Stimulated activated CD8-positive, alpha-beta memory T cell treated with anti-CD3 and anti-CD28 coated beads, Interleukin-15, amount 100 ng/mL, for 24 hours (primary cell): ENCODE measurements around the gene PTPN2.

Experiments used
- DNase-seq: peaks from one replicate; pipeline ENCODE4 v3.0.0-alpha.2; 2020; ENCODE audit warnings: low read depth

PTPN2 gene

DNA sequence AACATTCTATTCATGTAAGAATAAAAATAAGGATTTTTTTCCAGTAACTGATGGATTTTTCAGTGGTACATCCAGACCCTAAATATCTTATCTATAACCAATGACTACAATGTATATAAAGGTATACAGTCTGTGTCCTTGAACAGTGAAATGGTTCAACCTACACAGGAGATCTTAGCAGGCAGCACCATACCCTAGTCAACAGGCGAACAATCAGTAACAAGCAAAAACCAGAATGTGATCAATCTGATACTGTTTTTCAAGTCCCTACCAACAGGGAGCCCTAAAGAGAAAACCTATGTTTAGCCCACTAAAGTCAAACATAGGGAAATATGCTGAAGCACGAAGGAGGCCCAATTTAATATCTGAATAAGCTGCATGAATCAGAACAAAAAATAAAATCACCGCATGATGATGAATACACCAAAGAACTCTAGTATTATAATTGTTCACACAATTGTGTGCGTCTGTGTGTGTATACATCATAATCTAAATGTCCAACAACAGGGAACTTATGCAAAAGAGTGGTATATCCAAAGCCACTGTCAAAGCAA is 26.0 kb downstream of the PTPN2 start:
- DNase-seq: no peak

DNA sequence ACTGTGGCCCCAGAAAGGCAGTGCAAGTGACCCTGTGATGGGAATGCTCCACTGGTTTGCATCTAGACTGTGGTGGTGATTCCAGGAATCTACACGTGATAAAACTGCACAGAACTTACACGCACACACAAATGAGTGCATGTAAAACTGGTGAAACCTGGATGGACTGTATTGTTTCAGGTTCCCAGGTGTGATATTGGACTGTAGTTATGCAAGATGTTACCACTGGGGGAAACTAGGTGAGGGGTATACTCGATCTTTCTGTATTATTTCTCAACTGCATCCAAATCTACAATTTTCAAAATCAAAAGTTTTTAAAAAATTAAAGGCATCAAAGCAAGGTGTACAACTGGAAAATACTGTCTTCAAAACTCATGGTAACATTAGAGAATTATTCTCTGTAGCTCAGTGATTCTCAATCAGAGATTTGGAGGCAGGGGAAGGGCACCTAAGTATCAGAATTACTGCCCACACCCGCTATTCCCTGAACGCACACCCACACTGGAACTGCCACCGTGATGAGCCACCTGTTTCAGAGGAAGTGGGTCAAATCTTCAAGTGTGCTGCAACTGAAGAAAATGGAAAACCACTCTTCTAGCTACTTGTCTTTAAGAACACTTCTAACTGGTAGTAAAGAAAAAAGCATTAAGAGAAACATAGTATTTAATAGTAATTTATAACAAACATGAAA is 26.7 kb downstream of the PTPN2 start:
- DNase-seq: no peak

DNA sequence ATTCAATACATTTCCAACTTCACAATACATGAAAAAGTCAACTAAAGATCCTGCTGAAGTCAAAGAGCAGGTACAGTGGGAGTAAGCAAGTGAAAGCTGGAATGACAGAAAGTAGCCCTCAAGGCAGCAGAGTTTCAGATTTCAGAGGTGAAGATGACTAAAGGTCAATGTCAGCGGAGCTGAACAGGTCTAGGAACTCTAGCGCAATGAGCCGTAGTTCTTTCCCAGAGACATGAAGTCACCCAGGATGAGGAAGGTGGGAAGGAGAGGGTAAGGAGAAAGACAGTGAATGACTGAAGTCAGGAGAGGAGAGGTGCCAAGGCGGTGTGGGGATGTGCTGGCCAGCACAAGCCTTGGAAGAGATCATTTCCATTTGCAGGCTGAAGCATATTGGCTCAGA is 28.1 kb downstream of the PTPN2 start:
- DNase-seq: no peak

DNA sequence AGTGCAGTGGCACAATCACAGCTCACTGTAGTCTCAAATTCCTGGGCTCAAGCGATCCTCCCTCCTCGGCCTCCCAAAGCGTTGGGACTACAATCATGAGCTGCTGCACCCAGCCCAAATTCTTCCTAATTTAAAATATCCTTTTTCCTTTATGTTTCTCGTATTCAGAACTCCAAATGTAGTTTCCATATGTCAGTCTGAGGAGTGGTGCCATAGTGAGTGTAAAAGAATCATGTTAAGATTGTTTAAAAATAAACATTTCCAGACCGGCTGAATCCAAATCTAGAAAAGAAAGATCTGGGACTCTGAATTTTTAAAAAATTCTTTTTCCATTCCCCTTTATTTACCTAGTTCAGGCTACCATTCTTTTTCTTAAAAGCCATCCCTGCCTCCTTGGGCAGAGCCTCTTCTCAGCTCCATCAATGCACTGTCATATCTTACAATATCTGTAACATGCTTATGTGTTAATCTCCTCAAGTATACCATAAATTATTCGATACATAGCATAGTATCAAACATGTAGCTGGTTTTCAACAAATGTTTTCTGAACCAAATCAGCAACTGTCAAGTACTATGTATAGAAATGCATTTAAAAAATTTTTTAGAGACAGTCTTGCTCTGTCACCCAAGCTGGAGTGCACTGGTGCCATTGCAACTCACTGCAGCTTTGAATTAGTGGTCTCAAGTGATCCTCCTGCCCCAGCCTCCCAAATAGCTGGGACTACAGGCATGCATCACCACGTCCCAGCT is 31.3 kb downstream of the PTPN2 start:
- no peak for DNase-seq

DNA sequence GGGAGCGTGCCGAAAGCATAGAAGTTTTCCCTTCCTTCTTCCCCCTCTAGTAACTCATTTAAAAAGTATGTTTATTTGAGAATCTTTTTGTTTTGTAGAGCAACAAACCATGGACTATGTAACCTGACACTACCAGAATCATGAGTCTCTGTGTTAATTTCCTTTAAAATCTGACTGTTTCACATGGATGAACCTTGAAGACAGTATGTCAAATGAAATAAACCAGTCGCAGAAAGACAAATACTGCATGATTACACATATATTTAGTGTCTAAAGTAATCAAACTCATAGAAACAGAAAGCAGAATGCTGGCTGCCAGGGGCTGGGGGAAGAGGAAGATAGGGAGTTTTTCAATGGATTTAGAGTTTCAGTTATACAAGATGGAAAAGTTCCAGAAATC is 32.3 kb downstream of the PTPN2 start:
- no peak for DNase-seq

DNA sequence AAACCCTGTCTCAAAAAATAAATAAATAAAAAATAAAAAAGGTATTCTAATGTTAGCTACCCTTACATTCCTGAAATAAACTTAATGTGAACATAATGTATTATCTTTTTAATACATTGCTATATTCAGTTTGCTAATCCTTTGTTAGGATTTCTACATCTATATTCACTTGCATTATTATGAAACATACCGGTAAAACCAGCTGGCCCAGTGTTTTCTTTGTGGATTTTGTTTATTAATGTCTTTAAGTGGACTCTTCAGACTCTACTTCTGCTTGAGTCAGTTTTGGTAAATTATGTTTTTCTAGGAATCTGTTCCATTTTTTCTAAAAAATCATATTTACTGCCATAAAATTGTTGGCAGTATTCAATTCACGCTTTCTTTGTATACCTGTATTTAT is 34.5 kb downstream of the PTPN2 start:
- no peak for DNase-seq

DNA sequence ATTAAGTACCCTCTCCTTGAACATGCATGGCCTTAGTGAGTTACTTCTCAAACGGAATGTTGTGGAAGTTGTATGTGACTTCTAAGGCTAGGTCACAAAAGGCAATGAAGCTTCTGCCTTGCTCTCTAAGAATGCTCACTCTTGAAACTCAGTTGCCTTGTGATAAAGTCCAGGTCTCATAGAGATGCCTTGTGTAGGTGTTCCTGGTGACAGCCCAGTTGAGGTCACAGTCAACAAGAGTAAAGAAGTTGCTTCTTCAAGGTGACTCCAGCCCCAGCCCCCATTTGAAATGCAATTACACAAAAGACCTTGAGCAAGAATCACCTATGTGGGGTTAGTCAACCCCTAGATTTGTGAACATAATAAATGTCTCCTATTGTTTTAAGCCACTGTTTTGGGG is 35.6 kb downstream of the PTPN2 start:
- DNase-seq: no peak

DNA sequence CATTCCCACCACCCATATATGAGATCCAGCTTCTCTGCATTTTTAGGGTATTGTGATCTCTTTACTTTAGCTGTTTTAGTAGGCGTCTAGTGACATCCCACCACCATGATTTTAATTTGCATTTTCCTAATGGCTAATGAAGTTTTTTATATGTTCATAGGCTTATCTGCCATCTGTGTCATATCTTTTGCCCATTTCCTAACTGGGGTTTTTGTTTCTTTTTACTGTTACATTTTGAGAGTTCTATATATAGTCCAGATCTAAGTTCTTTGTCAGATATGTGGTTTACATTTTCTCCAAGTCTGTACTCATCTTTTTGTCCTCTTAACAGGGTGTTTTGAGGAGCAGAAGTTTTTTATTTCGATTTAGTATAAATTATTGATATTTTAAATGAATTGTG is 39.6 kb downstream of the PTPN2 start:
- no peak for DNase-seq

DNA sequence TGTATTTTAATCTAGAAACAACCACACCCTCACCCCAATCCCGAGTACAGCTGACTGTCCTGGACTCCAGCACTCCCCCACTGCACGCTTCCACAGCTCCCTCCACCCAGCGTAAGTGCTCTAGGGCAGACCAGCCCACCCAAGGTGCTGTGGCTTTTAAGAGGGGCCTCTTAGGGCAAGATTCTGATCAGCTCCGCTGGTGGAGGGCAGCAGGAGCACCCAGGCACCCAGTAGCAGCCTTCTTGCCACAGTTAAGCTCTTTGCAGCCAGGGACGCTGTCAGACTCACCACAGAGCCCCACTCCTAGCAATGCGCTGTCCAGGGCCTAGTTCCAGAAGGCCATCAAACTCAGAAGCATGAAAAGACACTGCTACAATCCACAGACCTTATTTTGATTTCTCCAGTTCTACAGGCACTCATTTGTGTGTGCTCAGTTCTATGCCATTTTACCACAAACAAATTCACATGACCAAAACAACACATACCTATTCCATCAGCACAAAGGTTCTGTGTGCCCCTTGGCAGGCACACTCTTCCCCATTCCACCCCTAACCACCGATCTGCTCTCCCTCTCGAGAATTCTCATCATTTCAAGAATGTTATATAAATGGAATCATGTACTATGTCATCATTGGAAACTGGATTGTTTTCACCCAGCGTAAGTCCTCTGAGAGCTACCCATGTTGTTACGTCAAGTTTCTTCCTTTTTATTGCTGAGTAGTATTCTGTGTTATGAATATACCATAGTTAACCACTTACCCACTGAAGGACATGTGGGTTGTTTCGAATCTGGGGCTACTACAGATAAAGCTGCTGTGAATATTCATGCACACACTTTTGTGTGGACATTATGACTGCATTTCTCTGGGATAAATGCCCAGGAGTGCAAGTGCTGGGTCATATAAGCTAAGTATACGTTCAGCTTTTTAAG is 40.4 kb downstream of the PTPN2 start:
- no peak for DNase-seq

DNA sequence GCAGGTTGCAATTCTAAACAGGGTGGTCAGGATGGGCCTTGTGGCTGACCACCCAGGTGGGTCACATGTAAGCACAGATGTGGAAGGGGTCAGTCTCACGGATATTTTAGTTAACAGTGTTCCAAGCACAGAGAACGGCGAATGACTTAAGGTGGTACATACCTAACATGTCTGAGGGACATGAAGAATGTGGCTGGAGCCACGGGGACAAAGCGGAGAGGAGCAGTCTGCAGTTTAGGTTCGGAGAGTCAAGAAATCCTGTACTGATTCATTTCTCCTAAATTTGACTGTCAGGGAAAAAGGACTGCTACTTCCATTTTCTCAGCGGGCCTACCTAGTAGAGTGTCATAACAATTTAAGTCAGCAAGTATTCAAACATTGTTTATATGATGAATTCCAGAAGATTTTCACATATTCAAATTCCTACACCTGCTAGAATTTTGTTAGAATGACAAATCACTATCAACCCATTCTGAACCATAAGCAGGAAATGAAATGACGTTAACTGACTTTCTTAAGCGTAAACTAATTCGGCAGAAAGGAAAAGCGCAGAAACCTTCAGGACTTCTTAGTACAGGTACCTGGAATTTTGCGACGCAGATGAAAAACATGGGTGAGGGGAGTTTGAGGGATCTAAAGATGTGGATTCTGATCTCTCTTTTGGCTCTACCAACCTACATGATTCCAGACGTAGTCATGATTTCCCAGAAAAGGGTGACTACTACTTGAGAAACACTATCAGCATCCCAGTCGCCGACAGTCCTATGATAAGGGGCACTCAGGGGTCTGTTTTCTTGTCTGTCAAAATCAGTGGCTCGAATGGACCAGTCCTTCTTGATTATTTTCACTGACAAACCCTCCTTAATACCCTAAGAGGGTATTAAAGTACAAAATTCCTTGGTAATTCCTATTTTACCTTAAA is 41.3 kb downstream of the PTPN2 start:
- DNase-seq: no peak

DNA sequence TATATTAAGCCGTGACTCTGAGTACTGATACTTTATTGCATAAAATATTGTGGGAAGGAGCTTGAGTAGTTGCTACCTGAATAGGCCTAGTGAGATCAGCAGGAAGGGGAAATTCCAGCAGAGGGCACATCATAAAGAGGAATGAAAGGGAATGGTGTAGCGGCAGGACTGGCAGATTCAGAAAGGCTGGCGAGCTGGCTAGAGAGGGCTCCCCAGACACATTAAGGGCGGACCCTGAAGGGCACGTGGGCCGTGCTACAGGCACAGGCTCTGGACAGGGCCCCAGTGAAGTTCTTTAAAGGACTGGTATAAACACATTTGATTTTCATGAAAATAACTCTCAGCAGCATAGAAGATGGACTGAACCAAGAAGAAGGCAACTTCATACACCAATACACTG is 43.0 kb downstream of the PTPN2 start:
- no peak for DNase-seq

DNA sequence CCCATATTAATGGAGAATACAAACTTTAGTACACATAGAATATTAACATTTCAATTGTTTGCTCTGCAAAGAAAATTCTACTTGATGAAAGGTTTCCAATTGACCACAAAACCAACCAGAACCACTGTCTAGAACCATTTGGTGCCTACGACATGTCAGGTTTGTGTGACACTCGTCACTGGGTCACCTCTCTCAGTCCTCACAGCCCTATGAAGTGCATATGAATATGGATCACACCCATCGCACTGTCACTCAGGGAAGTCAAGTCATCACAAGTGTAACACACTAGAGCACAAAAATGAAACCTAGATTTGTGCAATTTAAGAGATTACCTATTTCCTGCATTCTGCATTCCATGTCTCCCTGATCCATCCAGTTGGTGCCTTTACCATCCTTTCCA is 43.7 kb downstream of the PTPN2 start:
- no peak for DNase-seq

DNA sequence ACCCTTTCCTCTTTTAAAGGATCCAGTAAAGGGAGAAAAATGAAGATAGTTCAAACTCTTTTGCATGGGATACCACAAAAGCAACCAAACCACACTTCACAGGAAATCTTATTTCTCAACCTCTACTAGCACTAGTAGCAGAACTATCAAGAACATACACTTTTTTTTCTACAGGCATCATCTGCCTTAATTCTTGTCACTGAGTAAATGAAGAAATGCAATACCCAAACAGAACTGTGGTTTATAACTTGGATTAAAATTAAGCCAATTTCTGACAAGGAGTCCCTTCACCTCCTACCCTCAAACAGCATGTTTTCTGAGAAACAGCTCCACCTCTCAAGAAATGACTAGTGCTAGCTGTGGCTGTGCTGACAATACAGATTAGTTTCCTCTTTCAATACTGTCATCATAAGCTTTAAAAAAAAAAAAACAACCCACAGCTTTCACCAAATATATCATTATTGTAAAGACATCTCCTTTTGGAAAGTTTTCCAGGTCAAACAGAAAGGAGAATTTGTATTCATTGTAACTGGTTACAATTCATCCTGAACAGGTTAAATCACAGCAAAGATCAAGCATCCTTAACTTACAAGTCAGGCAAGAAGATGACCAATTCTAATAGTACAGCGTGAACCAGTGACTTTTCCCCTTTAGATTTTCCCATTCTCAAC is 44.4 kb downstream of the PTPN2 start:
- no peak for DNase-seq

DNA sequence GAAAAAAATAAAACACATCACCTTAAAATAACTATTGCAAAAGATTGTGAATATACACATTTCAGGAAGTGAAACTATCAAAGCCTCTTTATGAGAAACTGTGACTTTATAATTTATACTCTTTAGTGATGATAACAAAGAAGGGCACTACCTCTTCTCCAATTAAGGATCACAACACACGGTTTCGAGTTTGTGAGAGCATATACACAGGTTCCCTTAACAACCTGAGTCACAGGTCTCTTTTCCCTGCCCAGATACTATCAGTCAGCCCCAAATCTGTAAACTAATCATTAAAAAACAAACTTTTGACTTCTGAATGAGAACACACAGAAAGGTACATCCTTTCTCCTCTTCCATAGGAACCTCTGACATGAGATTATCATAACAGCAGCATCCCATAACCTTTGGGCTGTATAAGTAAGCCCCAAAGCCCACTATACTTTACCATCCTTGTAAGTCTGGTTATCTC is 44.9 kb downstream of the PTPN2 start:
- no peak for DNase-seq

DNA sequence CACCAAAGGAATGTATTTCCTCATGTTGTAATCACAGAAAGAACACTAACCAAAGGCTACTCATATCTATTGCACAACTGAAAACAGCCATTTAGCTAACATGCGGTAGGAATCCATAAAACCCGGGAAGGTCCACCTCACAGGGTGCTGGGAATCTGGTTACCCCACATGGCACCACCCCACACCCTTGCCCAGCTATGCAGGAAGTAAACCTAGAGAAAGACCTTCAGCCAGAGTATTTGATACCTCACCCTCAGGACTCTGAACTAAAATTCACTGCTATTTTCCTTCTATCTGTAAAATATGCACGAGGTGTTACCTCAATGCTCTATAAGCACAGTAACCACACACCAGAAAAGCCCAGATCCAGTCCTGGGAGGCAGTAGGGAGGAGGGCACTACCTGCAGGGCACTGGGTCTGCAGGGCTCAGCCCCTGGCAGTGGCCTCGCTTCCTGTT is 45.8 kb downstream of the PTPN2 start:
- DNase-seq: no peak

DNA sequence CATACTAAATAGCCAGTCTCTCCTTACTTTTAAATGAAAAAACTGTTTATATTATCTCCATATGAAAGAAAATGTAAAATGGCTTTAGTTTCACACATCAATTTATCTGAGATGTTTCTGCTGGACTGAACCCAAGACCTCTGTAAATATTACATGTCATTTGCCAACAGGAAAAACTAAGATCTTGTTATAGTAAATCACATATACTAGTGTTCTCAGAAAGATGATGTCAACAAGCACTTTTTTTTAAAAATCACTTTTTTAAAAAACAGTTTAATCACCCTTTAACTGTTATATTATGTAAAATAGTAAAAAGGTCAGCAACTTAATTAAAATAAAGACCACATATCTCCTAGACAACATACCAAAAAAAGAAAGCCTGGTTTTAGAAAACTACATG is 46.3 kb downstream of the PTPN2 start:
- no peak for DNase-seq

DNA sequence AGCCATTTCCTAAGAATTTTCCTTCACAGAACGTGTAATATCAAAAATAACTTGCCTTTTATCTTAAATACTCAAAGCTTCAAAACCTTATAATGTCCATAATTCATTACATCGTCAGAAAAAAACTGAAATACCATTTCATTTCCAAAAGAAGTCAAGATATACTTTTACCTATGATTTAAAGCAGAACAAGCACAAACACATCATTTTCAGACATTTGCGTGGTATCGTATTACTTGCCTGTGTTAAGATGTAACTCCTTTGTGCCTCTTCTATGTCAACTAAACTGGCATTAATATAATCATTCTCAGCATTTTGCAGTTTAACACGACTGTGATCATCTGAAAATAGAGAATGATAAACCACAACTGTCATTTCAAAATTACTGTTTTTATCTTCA is 47.5 kb downstream of the PTPN2 start:
- no peak for DNase-seq

DNA sequence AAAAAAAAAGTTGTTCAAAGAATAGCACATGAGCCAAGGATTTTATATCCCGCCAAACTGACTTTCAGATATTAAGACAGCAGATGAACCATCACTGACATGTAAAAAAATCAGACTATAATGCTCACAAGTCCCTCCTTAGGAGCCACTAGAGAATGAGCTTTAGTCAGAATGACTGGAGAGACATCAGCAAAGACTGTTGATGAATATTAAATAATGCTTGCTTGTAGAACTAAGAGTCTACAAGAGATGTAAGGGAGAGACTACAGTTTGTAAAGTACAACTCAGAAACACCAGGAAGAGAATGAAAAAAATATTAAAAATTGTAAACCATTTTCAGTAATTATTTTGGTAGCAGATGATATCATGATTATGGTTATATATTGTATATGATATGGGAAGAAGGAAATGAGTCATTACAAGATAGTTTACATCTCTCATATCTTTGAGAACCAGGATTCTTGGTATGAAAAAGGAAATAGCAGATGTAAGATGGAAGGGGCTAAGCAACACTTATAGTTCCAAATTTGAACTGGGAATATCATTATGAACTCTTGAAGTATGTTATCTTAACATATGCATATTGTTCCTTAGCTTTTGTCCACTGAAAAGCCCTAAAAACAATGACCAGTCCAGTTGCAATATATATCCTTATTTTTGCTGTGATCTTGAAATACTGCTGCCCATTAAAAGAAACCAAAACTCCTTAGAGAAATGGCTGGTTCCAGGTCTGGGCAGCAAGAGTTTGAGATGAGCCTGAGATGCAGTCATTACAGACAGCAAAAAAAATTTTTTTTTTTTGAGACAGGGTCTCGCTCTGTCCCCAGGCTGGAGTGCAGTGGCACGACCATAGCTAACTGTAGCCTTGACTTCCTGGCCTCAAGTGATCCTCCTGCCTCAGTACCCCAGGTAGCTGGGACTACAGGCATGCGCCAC is 55.7 kb downstream of the PTPN2 start:
- DNase-seq: no peak

DNA sequence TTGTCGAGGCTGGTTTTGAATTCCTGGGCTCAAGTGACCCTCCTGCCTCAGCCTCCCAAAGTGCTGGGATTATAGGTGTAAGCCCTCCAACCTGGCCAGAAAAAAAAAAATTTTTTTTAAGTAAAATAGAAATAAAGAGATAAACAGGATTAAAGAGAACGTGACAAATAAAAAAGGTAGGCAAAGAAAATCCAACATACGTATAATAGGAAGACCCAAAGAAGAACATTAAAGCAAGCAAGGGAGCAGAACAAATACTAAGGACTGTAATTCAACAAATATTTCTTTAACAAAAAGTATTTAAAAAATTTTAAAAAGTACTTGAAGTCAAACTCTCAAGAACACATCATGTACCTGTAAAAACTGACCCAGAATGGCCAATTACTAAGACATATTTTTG is 56.4 kb downstream of the PTPN2 start:
- DNase-seq: no peak

DNA sequence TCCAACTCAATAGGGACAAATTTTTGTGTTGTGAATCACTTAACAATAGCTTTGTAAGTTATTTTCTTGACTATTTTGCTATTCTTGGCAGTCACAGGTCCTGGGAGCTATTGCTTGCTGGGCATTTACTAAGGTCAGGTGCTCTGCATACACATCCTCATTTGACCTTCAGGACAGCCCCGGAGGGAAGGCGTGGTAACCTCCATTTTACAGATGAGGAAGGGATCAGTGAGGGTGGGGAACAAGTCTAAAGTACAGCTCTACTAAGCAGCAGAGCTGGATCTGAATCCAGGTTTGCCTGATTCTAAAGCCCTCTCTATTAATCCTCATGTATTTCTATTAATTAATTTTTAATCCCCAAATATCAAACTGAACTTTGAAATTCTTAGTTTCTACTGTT is 58.8 kb downstream of the PTPN2 start:
- DNase-seq: no peak
